SJCRH30 (cell line): ENCODE data around the gene KCNJ6. TPM values are rescaled to one million over a fixed set of nuclear protein-coding genes. Genes with fewer than 3 reads are reported as not detected.

Experiments used
- DNase-seq, 2 experiments: peaks; one replicate each; pipeline ENCODE4 v3.0.0-alpha.2; 2015 to 2020
- H3K27ac ChIP-seq: fragments of 250-450 bp; sonication (Bioruptor Pico); 2 replicates; pipeline ENCODE4 v1.5.1; 2020; ENCODE audit warnings: mild to moderate bottlenecking, moderate library complexity
- H3K27me3 ChIP-seq: fragments of 250-450 bp; sonication (Bioruptor Pico); 2 replicates; pipeline ENCODE4 v1.5.1; 2020; ENCODE audit warnings: mild to moderate bottlenecking, moderate library complexity
- H3K36me3 ChIP-seq: fragments of 250-450 bp; sonication (Bioruptor Pico); 2 replicates; pipeline ENCODE4 v1.5.1; 2020; ENCODE audit warnings: mild to moderate bottlenecking, moderate library complexity
- H3K4me1 ChIP-seq: fragments of 250-450 bp; sonication (Bioruptor Pico); 2 replicates; pipeline ENCODE4 v1.5.1; 2020; ENCODE audit warnings: mild to moderate bottlenecking, moderate library complexity
- H3K4me3 ChIP-seq: fragments of 250-450 bp; sonication (Bioruptor Pico); 2 replicates; pipeline ENCODE4 v1.5.1; 2020; ENCODE audit warnings: mild to moderate bottlenecking, moderate library complexity
- H3K9me3 ChIP-seq: fragments of 250-450 bp; sonication (Bioruptor Pico); replicated peaks from 2 replicates; pipeline ENCODE4 v1.5.1; 2020; ENCODE audit warnings: mild to moderate bottlenecking, moderate library complexity
- total RNA-seq: library from RNA; depleted of rRNA; stranded (reverse); fragments of >200 nt; shearing (Covaris generic); gene quantifications from 2 replicates; pipeline ENCODE4 v1.2.3, GENCODE V29; 2014

KCNJ6 gene
- total RNA-seq, 1 experiment from 2014 or later: not detected

DNA sequence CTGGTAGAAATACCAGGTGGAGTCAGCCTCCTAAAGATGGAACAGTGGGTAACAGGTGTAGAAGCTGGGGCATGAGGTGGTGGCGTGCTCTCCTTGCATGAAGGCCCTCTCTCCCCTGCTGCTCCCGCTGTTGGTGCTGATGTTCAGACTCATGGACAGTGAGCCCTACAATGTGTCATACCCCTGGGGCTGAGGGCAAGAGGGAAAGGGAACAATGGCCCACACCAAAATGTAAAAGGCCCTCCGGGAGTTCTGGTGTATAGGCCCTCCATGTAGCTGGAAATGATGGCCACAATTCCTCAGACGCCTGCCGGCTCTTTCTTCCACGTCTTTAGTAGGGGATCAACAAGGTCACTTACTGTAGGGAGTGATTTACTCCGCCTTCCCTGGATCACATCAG, 354.8 kb downstream of the KCNJ6 start:
- DNase-seq: no peak
- no peaks in the 10 kb centered on the region for H3K36me3 ChIP-seq
- H3K27ac ChIP-seq: no peak overlapping the region
- H3K9me3 ChIP-seq: no peaks in the 10 kb centered on the region
- H3K4me1 ChIP-seq: no peaks in the 10 kb centered on the region
- no peaks in the 10 kb centered on the region for H3K27me3 ChIP-seq
- no peak overlapping the region for H3K4me3 ChIP-seq

- H3K27me3 ChIP-seq: no peaks in the 10 kb centered on the region
- H3K4me3 ChIP-seq: no peak overlapping the region
- DNase-seq: no peak
- no peak overlapping the region for H3K27ac ChIP-seq
- no peaks in the 10 kb centered on the region for H3K9me3 ChIP-seq
- peaks cover 10% of the 10 kb centered on the region for H3K4me1 ChIP-seq
- no peaks in the 10 kb centered on the region for H3K36me3 ChIP-seq
Measured at GRCh38 chr21:37560385-37560784, 355.9 kb downstream of the KCNJ6 start.

DNA sequence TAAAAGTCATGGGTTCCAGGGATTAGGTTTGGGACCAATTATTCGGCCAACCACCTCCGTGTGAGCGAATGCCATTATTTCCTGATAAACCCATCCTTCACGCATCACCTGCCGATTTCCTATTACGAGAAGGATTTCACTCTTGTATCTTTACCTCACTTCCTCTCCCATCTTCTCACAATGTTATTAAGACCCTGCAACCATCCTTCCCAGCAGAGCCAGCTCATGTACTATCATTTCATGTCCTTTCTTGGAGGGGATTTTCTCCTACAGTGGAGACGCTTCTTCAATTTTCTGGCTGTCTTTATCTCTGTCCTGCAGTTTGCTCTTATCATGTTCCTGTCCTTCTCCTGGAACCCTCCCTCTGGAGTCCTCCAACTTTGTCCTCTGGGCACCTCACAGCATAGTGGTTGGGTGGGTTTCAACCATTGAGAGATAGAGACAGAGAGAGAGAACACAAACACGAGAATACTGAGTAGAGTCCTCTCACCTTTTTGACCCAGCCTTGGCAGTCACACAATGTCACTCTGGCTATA, 357.5 kb downstream of the KCNJ6 start:
- Histone ChIP-seq H3K27ac (no peak overlapping the region), H3K36me3 (no peaks in the 10 kb centered on the region), H3K4me3 (no peak overlapping the region), H3K27me3 (no peaks in the 10 kb centered on the region), H3K4me1 (peaks cover 12% of the 10 kb centered on the region), H3K9me3 (no peaks in the 10 kb centered on the region)
- no peak for DNase-seq
